Tibial nerve (tissue), 3 donors: ENCODE results near the gene GCNT3.

Experiments
- CTCF ChIP-seq, 5 experiments: fragments of 200-600 bp in 3 of 5; fragments of 450-650 bp in 2 of 5; sonication (generic) in 3 of 5; IDR thresholded peaks; one replicate each; pipeline ENCODE4 v1.5.1; 2016 to 2019; ENCODE audit warnings: antibody characterized with exemption in 5 of 5, mild to moderate bottlenecking in 3 of 5, moderate library complexity in 2 of 5
- POLR2A ChIP-seq, 2 donors: fragments of 450-650 bp; IDR thresholded peaks; one replicate each; pipeline ENCODE4 v1.6.1; 2017; ENCODE audit warnings: antibody characterized with exemption in 2 of 2, mild to moderate bottlenecking in 2 of 2, moderate library complexity in 2 of 2

- no peak for TF ChIP-seq CTCF (IDR thresholded peaks at IDR 0.05)
- TF ChIP-seq POLR2A (IDR thresholded peaks at IDR 0.05): no peak
These were observed 21.1 kb downstream of the GCNT3 start for GRCh38 chr15:59632714-59633113.
